Limb (tissue), 2 donors: ENCODE data around the gene ABHD5.
"Not testable (repeated sequence)": the region's sequence is repeated elsewhere in the genome, so short reads cannot be mapped to it uniquely, and the experiment has no call there.

Experiments used
- DNase-seq, 2 donors: peaks; one replicate each; pipeline ENCODE4 v3.0.0-alpha.2; 2016; ENCODE audit errors: extremely low spot score in 2 of 2

ABHD5 gene

GRCh38 chr3:43690400-43691119 is at the start of gene ABHD5:
Gene ABHD5, plus strand, starts transcription at chr3:43690938. Its CDS starts 55 bp downstream, at chr3:43690993.
- peak; percentile 92 to 94 for DNase-seq

GRCh38 chr3:43641306-43642114 is 49.2 kb upstream of the ABHD5 start:
- no peak for DNase-seq

- no peak for DNase-seq
Observed at GRCh38 chr3:43644443-43644842, 46.3 kb upstream of the ABHD5 start.

GRCh38 chr3:43647331-43648166 is 43.2 kb upstream of the ABHD5 start:
- no peak for DNase-seq

- no peak for DNase-seq
Observed at GRCh38 chr3:43648957-43649356, 41.8 kb upstream of the ABHD5 start.

GRCh38 chr3:43649365-43649968 is 41.3 kb upstream of the ABHD5 start:
- no peak for DNase-seq

GRCh38 chr3:43650345-43650744 is 40.4 kb upstream of the ABHD5 start:
- DNase-seq: no peak

GRCh38 chr3:43656390-43656789 is 34.3 kb upstream of the ABHD5 start:
- not testable (repeated sequence) for DNase-seq

- no peak for DNase-seq
Observed at GRCh38 chr3:43659250-43659880, 31.4 kb upstream of the ABHD5 start.

- not testable (repeated sequence) for DNase-seq
Observed at GRCh38 chr3:43661376-43661775, 29.4 kb upstream of the ABHD5 start.

- not testable (repeated sequence) for DNase-seq
Observed at GRCh38 chr3:43665011-43665410, 25.7 kb upstream of the ABHD5 start.

GRCh38 chr3:43670635-43671522 is 19.9 kb upstream of the ABHD5 start:
- no peak for DNase-seq

- DNase-seq: no peak
Observed at GRCh38 chr3:43674345-43675085, 16.2 kb upstream of the ABHD5 start.

- no peak for DNase-seq
Observed at GRCh38 chr3:43675593-43675992, 15.1 kb upstream of the ABHD5 start.

GRCh38 chr3:43676441-43676840 is 14.3 kb upstream of the ABHD5 start:
- no peak for DNase-seq

- not testable (repeated sequence) for DNase-seq
Observed at GRCh38 chr3:43678375-43678774, 12.4 kb upstream of the ABHD5 start.

- not testable (repeated sequence) for DNase-seq
Observed at GRCh38 chr3:43678887-43679449, 11.8 kb upstream of the ABHD5 start.

- DNase-seq: not testable (repeated sequence)
Observed at GRCh38 chr3:43680857-43681256, 9.9 kb upstream of the ABHD5 start.

GRCh38 chr3:43684944-43685343 is 5.8 kb upstream of the ABHD5 start:
- no peak for DNase-seq
